Neural crest cell (in vitro differentiated cells): Measurements from ENCODE around the gene MAVS. TPM values are rescaled to one million over a fixed set of nuclear protein-coding genes. Genes with fewer than 3 reads are reported as not detected.

ENCODE experiments used
- DNase-seq: peaks from one replicate; pipeline ENCODE4 v3.0.0; 2021; ENCODE audit warnings: low read depth, mixed read lengths, low spot score
- H3K27ac Mint-ChIP-seq: one replicate; pipeline ENCODE4 v1.8.0; 2021; ENCODE audit warnings: mild to moderate bottlenecking, mixed read lengths; ENCODE audit not compliant: unreplicated experiment
- H3K27me3 Mint-ChIP-seq: 2 replicates; pipeline ENCODE4 v1.8.0; 2021; ENCODE audit warnings: low read depth, mild to moderate bottlenecking, mixed read lengths
- H3K36me3 Mint-ChIP-seq: 2 replicates; pipeline ENCODE4 v1.8.0; 2021; ENCODE audit warnings: low read depth, mild to moderate bottlenecking, mixed read lengths
- H3K4me1 Mint-ChIP-seq: 2 replicates; pipeline ENCODE4 v1.8.0; 2021; ENCODE audit warnings: mixed read lengths
- H3K4me3 Mint-ChIP-seq: one replicate; pipeline ENCODE4 v1.8.0; 2021; ENCODE audit warnings: mild to moderate bottlenecking, mixed read lengths
- H3K9me3 Mint-ChIP-seq: 2 replicates; pipeline ENCODE4 v1.8.0; 2021; ENCODE audit warnings: mixed read lengths
- total RNA-seq: library from RNA; stranded (reverse); gene quantifications from 2 replicates; pipeline ENCODE4 v1.2.1, GENCODE V29; 2021
- TF ChIP-seq, protein P1 (sequence below): fragments of 200-600 bp; sonication (generic); conservative IDR thresholded peaks from 2 replicates; pipeline ENCODE4 v1.5.0; 2021; ENCODE audit warnings: antibody characterized with exemption, mild to moderate bottlenecking

The MAVS gene
- total RNA-seq, 1 donor from 2014 or later, result 37.2 TPM

DNA sequence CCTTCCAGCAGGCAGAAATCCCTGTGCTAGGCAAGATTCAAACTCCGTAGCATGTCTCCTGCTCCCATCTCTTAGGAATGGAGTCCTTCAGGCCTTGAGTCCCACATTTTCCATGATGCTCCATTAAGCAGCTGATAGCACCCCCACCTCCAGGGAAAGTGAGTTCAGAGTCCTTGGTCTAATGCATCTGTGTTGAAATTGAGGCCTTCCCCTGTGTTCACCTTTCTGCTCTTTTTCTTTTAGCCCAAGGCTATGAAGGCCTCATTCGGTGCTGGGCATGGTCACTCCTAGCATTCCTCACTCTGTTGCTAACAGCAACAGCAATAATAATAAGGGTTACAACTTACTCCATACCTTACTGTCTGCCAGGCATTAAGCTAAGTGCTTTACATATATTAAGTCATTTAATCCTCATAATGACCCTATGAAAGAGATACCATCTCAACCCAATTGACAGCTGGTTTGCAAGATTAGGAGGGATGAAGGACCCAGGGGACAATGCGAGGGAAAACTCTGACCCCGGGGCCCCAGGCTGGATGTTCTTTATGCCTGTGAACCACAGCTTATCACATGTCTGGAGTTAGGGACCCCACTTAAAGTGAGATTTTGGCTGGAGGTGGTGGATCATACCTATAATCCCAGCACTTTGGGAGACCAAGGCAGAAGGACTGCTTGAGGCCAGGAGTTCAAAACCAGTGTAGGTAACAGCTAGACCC is 25.1 kb downstream of the MAVS start:
- H3K27ac Mint-ChIP-seq, result no peak overlapping the region
- H3K4me3 Mint-ChIP-seq, result no peak overlapping the region
- no peak for DNase-seq
- H3K27me3 Mint-ChIP-seq, result no peaks in the 10 kb centered on the region
- peaks cover 3% of the 10 kb centered on the region for H3K4me1 Mint-ChIP-seq
- no peaks in the 10 kb centered on the region for H3K9me3 Mint-ChIP-seq
- H3K36me3 Mint-ChIP-seq, result peaks cover 8% of the 10 kb centered on the region
- TF ChIP-seq, protein P1, sequence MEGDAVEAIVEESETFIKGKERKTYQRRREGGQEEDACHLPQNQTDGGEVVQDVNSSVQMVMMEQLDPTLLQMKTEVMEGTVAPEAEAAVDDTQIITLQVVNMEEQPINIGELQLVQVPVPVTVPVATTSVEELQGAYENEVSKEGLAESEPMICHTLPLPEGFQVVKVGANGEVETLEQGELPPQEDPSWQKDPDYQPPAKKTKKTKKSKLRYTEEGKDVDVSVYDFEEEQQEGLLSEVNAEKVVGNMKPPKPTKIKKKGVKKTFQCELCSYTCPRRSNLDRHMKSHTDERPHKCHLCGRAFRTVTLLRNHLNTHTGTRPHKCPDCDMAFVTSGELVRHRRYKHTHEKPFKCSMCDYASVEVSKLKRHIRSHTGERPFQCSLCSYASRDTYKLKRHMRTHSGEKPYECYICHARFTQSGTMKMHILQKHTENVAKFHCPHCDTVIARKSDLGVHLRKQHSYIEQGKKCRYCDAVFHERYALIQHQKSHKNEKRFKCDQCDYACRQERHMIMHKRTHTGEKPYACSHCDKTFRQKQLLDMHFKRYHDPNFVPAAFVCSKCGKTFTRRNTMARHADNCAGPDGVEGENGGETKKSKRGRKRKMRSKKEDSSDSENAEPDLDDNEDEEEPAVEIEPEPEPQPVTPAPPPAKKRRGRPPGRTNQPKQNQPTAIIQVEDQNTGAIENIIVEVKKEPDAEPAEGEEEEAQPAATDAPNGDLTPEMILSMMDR, result no peak

DNA sequence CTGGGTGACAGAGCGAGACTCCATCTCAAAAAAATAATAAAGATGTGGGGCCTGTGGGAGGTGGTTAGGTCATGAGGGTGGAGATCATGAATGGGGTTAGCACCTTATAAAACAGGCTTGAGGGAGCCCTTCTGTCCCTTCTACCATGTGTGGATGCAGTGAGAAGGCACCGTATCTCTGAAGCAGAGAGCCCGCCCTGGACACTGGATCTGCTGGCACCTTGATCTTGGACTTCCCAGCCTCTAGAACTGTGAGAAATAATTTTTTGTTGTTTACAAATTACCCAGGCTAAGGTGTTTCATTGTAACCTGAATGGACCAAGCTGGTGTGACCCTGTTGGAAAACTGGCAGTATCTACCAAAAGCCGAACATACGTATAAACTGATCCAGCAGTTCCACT is 26.9 kb downstream of the MAVS start:
- Mint-ChIP-seq H3K27me3 (no peaks in the 10 kb centered on the region), H3K36me3 (peaks cover 11% of the 10 kb centered on the region), H3K9me3 (no peaks in the 10 kb centered on the region), H3K4me3 (no peak overlapping the region), H3K27ac (no peak overlapping the region), H3K4me1 (peaks cover 8% of the 10 kb centered on the region)
- TF ChIP-seq, protein P1, result no peak
- no peak for DNase-seq

- DNase-seq, result no peak
- Mint-ChIP-seq H3K27me3 (no peaks in the 10 kb centered on the region), H3K9me3 (no peaks in the 10 kb centered on the region), H3K4me3 (no peak overlapping the region), H3K36me3 (peaks cover 12% of the 10 kb centered on the region), H3K4me1 (peaks cover 8% of the 10 kb centered on the region), H3K27ac (no peak overlapping the region)
- TF ChIP-seq, protein P1, result no peak
These were observed 27.7 kb downstream of the MAVS start for GRCh38 chr20:3874194-3874844.

DNA sequence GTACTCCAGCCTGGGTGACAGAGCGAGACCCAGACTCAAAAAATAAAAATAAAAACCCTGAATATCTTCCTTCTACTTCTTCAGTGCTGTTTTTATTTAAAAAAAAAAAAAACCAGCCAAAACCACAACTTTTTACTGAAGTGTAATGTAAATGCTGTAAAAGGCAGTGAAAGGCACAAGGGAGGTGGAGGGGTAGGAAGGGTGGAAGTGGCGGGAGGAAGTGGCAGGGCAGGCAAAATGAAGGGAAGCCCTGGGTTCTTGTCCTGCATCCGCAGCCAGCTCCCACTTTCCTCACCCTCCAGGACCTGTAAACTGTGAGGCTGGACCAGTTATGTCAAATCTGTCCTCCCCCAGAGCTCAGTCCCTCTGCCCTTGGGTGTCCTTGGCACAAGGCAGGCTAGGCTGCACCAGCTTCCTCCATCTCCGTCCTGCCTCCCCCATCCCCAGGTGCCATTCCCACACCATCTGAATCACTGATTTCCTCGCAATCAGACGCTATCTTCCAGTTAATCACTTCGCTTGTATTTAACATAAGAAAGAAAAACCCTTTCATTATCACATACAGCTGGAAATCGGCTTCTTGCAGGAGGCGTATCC is 28.8 kb downstream of the MAVS start:
- Mint-ChIP-seq H3K27ac (no peak overlapping the region), H3K36me3 (peaks cover 12% of the 10 kb centered on the region), H3K27me3 (no peaks in the 10 kb centered on the region), H3K4me3 (no peak overlapping the region), H3K9me3 (no peaks in the 10 kb centered on the region), H3K4me1 (peaks cover 8% of the 10 kb centered on the region)
- DNase-seq, result no peak
- TF ChIP-seq, protein P1, result no peak

DNA sequence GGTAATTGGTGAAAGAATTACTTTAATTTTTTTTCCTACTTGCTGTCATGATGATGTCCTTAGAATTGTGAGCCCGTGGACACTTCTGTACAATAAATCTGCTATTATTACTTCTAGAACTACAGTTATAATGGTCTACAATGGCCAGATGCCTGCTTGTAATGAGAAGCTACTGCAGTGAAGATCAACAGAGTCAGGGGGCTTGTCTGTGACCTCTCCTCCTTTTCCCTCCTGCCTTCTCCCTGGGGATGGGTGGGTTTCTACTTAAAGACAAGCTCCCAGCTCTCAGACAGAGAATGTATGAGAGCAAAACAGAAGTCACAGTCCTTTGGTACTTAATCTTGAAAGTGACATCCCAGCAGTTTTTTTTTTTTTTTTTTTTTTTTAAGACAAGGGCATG is 29.4 kb downstream of the MAVS start:
- Mint-ChIP-seq H3K4me1 (peaks cover 8% of the 10 kb centered on the region), H3K27ac (no peak overlapping the region), H3K36me3 (peaks cover 12% of the 10 kb centered on the region), H3K27me3 (no peaks in the 10 kb centered on the region), H3K9me3 (no peaks in the 10 kb centered on the region), H3K4me3 (no peak overlapping the region)
- no peak for DNase-seq
- TF ChIP-seq, protein P1, result no peak
